ENCODE data around the gene CFAP20. TPM values are rescaled to one million over a fixed set of nuclear protein-coding genes. Genes with fewer than 3 reads are reported as not detected.
"Not testable (repeated sequence)": the region's sequence is repeated elsewhere in the genome, so short reads cannot be mapped to it uniquely, and the experiment has no call there.

CFAP20 gene
- total RNA-seq, 4 donors from 2014 or later = 46.6 to 66.6 (median 58.9) TPM

- TF ChIP-seq CTCF (IDR thresholded peaks at IDR 0.05) (no peak), POLR2A (IDR thresholded peaks at IDR 0.05) (no peak)
- DNase-seq (ENCODE audit: low spot score in 2 of 2) = no peak
- no peak overlapping the region for H3K4me3 ChIP-seq (ENCODE audit: low read depth, poor library complexity, severe bottlenecking)
- intact Hi-C loops (cut with DNase I; ENCODE audit: low total_unique reads) = no loop called here
- 85 to 87% methylated on average over 20 to 21 of the region's 21 CpGs for WGBS, 2 donors
Measured at GRCh38 chr16:58085584-58086251, 43.5 kb downstream of the CFAP20 start.

- H3K4me3 ChIP-seq (ENCODE audit: low read depth, poor library complexity, severe bottlenecking) = no peak overlapping the region
- no peak for TF ChIP-seq POLR2A (IDR thresholded peaks at IDR 0.05)
- no peak for TF ChIP-seq CTCF (IDR thresholded peaks at IDR 0.05)
- intact Hi-C loops (cut with DNase I; ENCODE audit: low total_unique reads) = no loop called here
- 89 to 95% methylated on average over 10 to 11 of the region's 11 CpGs for WGBS, 2 donors
- no peak for DNase-seq (ENCODE audit: low spot score in 2 of 2)
Measured at GRCh38 chr16:58085171-58085570, 44.0 kb downstream of the CFAP20 start.

GRCh38 chr16:58084635-58085034 lies 44.5 kb downstream of the CFAP20 start:
- DNase-seq (ENCODE audit: low spot score in 2 of 2) = no peak
- WGBS, 2 donors = 77 to 85% methylated on average over 6 of the region's 6 CpGs
- intact Hi-C loops (cut with DNase I; ENCODE audit: low total_unique reads) = no loop called here
- H3K4me3 ChIP-seq (ENCODE audit: low read depth, poor library complexity, severe bottlenecking) = no peak overlapping the region
- TF ChIP-seq CTCF (IDR thresholded peaks at IDR 0.05) (no peak), POLR2A (IDR thresholded peaks at IDR 0.05) (no peak)

GRCh38 chr16:58082381-58082780 lies 46.8 kb downstream of the CFAP20 start:
- TF ChIP-seq CTCF (IDR thresholded peaks at IDR 0.05) (no peak), POLR2A (IDR thresholded peaks at IDR 0.05) (no peak)
- intact Hi-C loops (cut with DNase I; ENCODE audit: low total_unique reads) = no loop called here
- no peak for DNase-seq (ENCODE audit: low spot score in 2 of 2)
- H3K4me3 ChIP-seq (ENCODE audit: low read depth, poor library complexity, severe bottlenecking) = no peak overlapping the region

GRCh38 chr16:58080657-58081056 lies 48.5 kb downstream of the CFAP20 start:
- H3K4me3 ChIP-seq (ENCODE audit: low read depth, poor library complexity, severe bottlenecking); DNase-seq (ENCODE audit: low spot score in 2 of 2); intact Hi-C loops (cut with DNase I; ENCODE audit: low total_unique reads): not testable (repeated sequence)
- 79 to 81% methylated on average over 5 of the region's 5 CpGs for WGBS, 2 donors

- TF ChIP-seq POLR2A (IDR thresholded peaks at IDR 0.05) (no peak), CTCF (IDR thresholded peaks at IDR 0.05) (no peak)
- intact Hi-C loops (cut with DNase I; ENCODE audit: low total_unique reads) = no loop called here
Measured at GRCh38 chr16:58077796-58078195, 51.4 kb downstream of the CFAP20 start.

More at GRCh38 chr16:58077796-58078195, 51.4 kb downstream of the CFAP20 start:
- DNase-seq (ENCODE audit: low spot score in 2 of 2) = no peak
- H3K4me3 ChIP-seq (ENCODE audit: low read depth, poor library complexity, severe bottlenecking) = no peak overlapping the region
- 55 to 65% methylated on average over 8 of the region's 8 CpGs for WGBS, 2 donors
